SU-DHL-6 (cell line): ENCODE data around the gene C12orf43.

Experiments
- CTCF ChIP-seq: fragments of 200-600 bp; sonication (generic); IDR thresholded peaks from one replicate; pipeline ENCODE4 v1.5.1; 2017; ENCODE audit warnings: antibody characterized with exemption, mild to moderate bottlenecking, low read length, moderate library complexity; ENCODE audit not compliant: insufficient read depth, poor library complexity, severe bottlenecking
- EZH2phosphoT487 ChIP-seq: fragments of 200-600 bp; sonication (generic), shearing (Covaris generic); conservative IDR thresholded peaks from 2 replicates; pipeline ENCODE4 v1.6.1; 2018; ENCODE audit warnings: mild to moderate bottlenecking, antibody characterized with exemption, low read length, moderate library complexity, mixed read lengths

GRCh38 chr12:120965534-120966091 is 50.7 kb downstream of the C12orf43 start:
- TF ChIP-seq CTCF (no peak), EZH2phosphoT487 (no peak)
